DOHH2 (cell line): ENCODE measurements around the gene PDE11A.

ENCODE experiments used
- H3F3A ChIP-seq: fragments of 200-600 bp; sonication (generic), shearing (Covaris generic); 2 replicates; pipeline ENCODE4 v1.6.0; 2016; ENCODE audit warnings: antibody characterized with exemption, mild to moderate bottlenecking; ENCODE audit not compliant: control insufficient read depth, insufficient read depth
- H3K27ac ChIP-seq: fragments of 200-600 bp; sonication (generic); 2 replicates; pipeline ENCODE4 v1.5.1; 2014; ENCODE audit warnings: low read depth, mild to moderate bottlenecking, low read length, moderate library complexity
- H3K27me3 ChIP-seq: fragments of 200-600 bp; sonication (generic); 2 replicates; pipeline ENCODE4 v1.6.1; 2014; ENCODE audit warnings: mild to moderate bottlenecking, low read length, mixed read lengths; ENCODE audit not compliant: control insufficient read depth
- H3K36me3 ChIP-seq: fragments of 200-600 bp; sonication (generic); 2 replicates; pipeline ENCODE4 v1.6.1; 2014; ENCODE audit warnings: mild to moderate bottlenecking, low read length, moderate library complexity, mixed read lengths; ENCODE audit not compliant: control insufficient read depth
- H3K4me1 ChIP-seq: fragments of 200-600 bp; sonication (generic); 2 replicates; pipeline ENCODE4 v1.6.1; 2014; ENCODE audit warnings: mild to moderate bottlenecking, low read length, mixed read lengths; ENCODE audit not compliant: control insufficient read depth
- H3K4me2 ChIP-seq: fragments of 200-600 bp; sonication (generic); 2 replicates; pipeline ENCODE4 v1.6.0; 2014; ENCODE audit warnings: mild to moderate bottlenecking, low read length, moderate library complexity
- H3K4me3 ChIP-seq: fragments of 200-600 bp; sonication (generic); 2 replicates; pipeline ENCODE4 v1.5.1; 2014; ENCODE audit warnings: mild to moderate bottlenecking, low read length, mixed read lengths
- H3K79me2 ChIP-seq: fragments of 200-600 bp; sonication (generic); 2 replicates; pipeline ENCODE4 v1.6.1; 2014; ENCODE audit warnings: mild to moderate bottlenecking, low read length, mixed read lengths; ENCODE audit not compliant: control insufficient read depth
- H3K9me2 ChIP-seq: fragments of 200-600 bp; sonication (generic); replicated peaks from 2 replicates; pipeline ENCODE4 v1.6.1; 2014; ENCODE audit warnings: mild to moderate bottlenecking, low read length, mixed read lengths; ENCODE audit not compliant: control insufficient read depth
- H3K9me3 ChIP-seq: fragments of 200-600 bp; sonication (generic); 2 replicates; pipeline ENCODE4 v1.6.1; 2014; ENCODE audit warnings: antibody characterized with exemption, low read length, mixed read lengths; ENCODE audit not compliant: control insufficient read depth, insufficient read depth
- H4K20me1 ChIP-seq: fragments of 200-600 bp; sonication (generic); 2 replicates; pipeline ENCODE4 v1.6.0; 2014; ENCODE audit warnings: low read depth, mild to moderate bottlenecking, antibody characterized with exemption, low read length, moderate library complexity; ENCODE audit not compliant: control insufficient read depth, insufficient read depth
- CTCF ChIP-seq: fragments of 200-600 bp; sonication (generic); IDR thresholded peaks from one replicate; pipeline ENCODE4 v1.5.1; 2014; ENCODE audit warnings: antibody characterized with exemption, mild to moderate bottlenecking, low read depth, low read length; ENCODE audit not compliant: poor library complexity, severe bottlenecking
- EZH2phosphoT487 ChIP-seq: fragments of 200-600 bp; sonication (generic); IDR thresholded peaks from 2 replicates; pipeline ENCODE4 v1.6.1; 2017; ENCODE audit warnings: borderline replicate concordance, mild to moderate bottlenecking, antibody characterized with exemption, low read length, moderate library complexity, mixed read lengths

The PDE11A gene

GRCh38 chr2:177992992-177993391 lies 79.6 kb downstream of the PDE11A start:
- no peak overlapping the region for H3K27ac ChIP-seq
- H3K4me3 ChIP-seq, result no peak overlapping the region
- no peaks in the 10 kb centered on the region for H3F3A ChIP-seq
- no peaks in the 10 kb centered on the region for H3K9me3 ChIP-seq
- no peaks in the 10 kb centered on the region for H3K9me2 ChIP-seq
- no peak overlapping the region for H3K4me2 ChIP-seq
- H3K4me1 ChIP-seq, result no peaks in the 10 kb centered on the region
- no peaks in the 10 kb centered on the region for H3K79me2 ChIP-seq
- H3K36me3 ChIP-seq, result no peaks in the 10 kb centered on the region
- H3K27me3 ChIP-seq, result no peaks in the 10 kb centered on the region
- TF ChIP-seq CTCF, result no peak
- no peak for TF ChIP-seq EZH2phosphoT487
- H4K20me1 ChIP-seq, result no peaks in the 10 kb centered on the region

GRCh38 chr2:177989029-177989885 lies 83.3 kb downstream of the PDE11A start:
- Histone ChIP-seq H3F3A (no peaks in the 10 kb centered on the region), H3K4me2 (no peak overlapping the region), H3K4me1 (no peaks in the 10 kb centered on the region), H3K27me3 (0 out of 2 replicates have a peak, but pooled peaks cover 2% of the 10 kb centered on the region), H3K4me3 (no peak overlapping the region), H3K9me3 (no peaks in the 10 kb centered on the region), H3K27ac (no peak overlapping the region), H4K20me1 (no peaks in the 10 kb centered on the region), H3K36me3 (no peaks in the 10 kb centered on the region), H3K79me2 (no peaks in the 10 kb centered on the region), H3K9me2 (no peaks in the 10 kb centered on the region)
- TF ChIP-seq EZH2phosphoT487, result no peak
- TF ChIP-seq CTCF, result no peak

- no peaks in the 10 kb centered on the region for H4K20me1 ChIP-seq
- no peaks in the 10 kb centered on the region for H3K4me1 ChIP-seq
- H3K4me2 ChIP-seq, result no peak overlapping the region
- no peaks in the 10 kb centered on the region for H3K79me2 ChIP-seq
- no peak overlapping the region for H3K4me3 ChIP-seq
- no peak overlapping the region for H3K27ac ChIP-seq
- H3K36me3 ChIP-seq, result no peaks in the 10 kb centered on the region
- 0 out of 2 replicates have a peak, but pooled peaks cover 2% of the 10 kb centered on the region for H3K27me3 ChIP-seq
- H3F3A ChIP-seq, result no peaks in the 10 kb centered on the region
- TF ChIP-seq EZH2phosphoT487, result no peak
- TF ChIP-seq CTCF, result no peak
- H3K9me3 ChIP-seq, result no peaks in the 10 kb centered on the region
- H3K9me2 ChIP-seq, result no peaks in the 10 kb centered on the region
Observed at GRCh38 chr2:177984749-177985148, 87.8 kb downstream of the PDE11A start.
